ENCODE results near the gene WDR54.

Gene WDR54

GRCh38 chr2:74387346-74387745, 34.2 kb upstream of the WDR54 start:
- TF ChIP-seq CTCF (IDR thresholded peaks at IDR 0.05; ENCODE audit: control insufficient read depth, extremely low read depth, insufficient read depth), result no peak
- no peak overlapping the region for H3K4me3 ChIP-seq (ENCODE audit: low read depth, low read length)
- DNase-seq (ENCODE audit: low read depth), result no peak

DNA sequence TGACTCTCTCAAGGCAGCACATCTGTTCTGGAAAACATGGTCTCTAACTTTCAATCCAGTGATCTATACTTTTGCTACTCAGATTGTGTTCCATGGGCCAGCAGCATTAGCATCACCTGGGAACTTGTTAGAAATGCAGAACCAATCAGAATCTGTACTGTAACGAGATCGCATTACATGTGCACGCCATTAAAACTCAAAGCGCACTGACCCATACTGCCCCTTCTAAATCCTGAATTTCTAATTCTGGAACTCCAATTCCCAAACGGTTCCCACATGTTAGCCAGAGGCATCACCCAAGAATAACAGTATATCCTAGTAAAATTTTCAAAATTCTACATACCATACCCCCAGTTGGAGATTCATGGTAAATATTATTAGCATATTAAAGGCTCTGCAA, 30.9 kb upstream of the WDR54 start:
- TF ChIP-seq CTCF (IDR thresholded peaks at IDR 0.05; ENCODE audit: control insufficient read depth, extremely low read depth, insufficient read depth), result no peak
- peak overlapping the region; percentile 79 for H3K4me3 ChIP-seq (ENCODE audit: low read depth, low read length)
- DNase-seq (ENCODE audit: low read depth), result no peak

- no peak for DNase-seq (ENCODE audit: low read depth)
- peak overlapping the region; percentile 79 for H3K4me3 ChIP-seq (ENCODE audit: low read depth, low read length)
- no peak for TF ChIP-seq CTCF (IDR thresholded peaks at IDR 0.05; ENCODE audit: control insufficient read depth, extremely low read depth, insufficient read depth)
Measured at GRCh38 chr2:74391209-74391579, 30.3 kb upstream of the WDR54 start.

DNA sequence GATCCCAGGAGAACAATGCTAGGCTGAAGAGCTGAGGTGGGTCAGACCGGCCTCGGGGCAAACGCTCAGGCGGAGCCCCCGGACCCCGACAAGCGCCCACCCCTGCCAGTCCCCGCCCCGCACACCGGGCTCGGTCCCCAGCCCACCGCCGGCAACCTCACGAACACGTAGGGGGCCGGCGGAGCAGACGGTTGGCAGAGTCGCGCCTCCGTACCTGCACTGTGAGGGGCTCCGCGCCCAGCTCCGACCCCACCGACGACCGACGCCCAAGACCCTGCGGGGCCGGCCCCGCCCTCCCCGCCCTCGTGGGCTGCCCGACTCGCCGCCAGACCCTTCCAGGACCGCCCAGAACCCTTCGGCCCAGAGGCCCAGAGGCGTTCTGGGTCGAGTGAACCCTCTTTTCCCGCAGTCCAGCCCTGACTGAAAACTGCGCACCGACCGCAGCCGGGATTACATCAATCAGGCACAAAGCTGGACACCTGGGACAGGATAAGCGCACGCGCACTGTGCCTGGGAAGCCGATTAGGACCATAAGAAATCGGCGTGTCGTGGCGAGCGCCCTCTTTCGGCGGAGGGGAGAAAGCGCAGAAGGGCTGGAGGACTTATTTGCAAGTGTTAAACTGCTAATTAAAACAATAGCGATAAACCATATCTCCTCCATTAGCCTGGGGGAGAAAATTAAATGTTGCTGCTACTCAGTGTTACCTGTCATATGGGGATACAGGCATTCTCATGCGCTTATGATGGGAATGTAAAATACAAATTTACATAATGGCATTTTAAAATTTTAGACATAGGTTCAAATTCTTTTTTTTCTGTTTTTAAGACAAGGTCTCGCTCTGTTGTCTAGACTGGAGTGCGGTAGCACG, 29.7 kb upstream of the WDR54 start:
- DNase-seq (ENCODE audit: low read depth), result peak; percentile 50
- peak; percentile 78 for TF ChIP-seq CTCF (IDR thresholded peaks at IDR 0.05; ENCODE audit: control insufficient read depth, extremely low read depth, insufficient read depth)
- H3K4me3 ChIP-seq (ENCODE audit: low read depth, low read length), result peak overlapping the region; percentile 79

- no peak for TF ChIP-seq CTCF (IDR thresholded peaks at IDR 0.05; ENCODE audit: control insufficient read depth, extremely low read depth, insufficient read depth)
- H3K4me3 ChIP-seq (ENCODE audit: low read depth, low read length), result peak overlapping the region; percentile 79; the same call in 1 of the 2 replicates
- DNase-seq (ENCODE audit: low read depth), result no peak
Measured at GRCh38 chr2:74392449-74392743, 29.1 kb upstream of the WDR54 start.

DNA sequence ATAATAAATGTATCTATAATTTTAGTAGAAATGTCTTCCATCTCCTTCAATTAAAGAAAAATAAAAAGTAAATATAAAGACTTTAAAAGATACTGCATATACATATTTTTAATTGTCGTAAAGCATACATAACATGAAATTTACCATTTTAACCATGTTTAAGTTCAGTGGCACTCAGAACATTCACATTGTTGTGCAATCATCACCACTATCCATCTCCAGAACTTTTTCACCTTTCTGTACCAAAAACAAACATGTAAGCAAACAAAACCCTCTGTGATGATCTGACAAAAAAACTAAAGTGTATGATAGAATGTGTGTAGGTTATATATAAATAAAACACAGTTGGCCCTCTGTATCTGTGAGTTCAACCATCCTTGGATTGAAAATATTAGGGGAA, 28.0 kb upstream of the WDR54 start:
- no peak overlapping the region for H3K4me3 ChIP-seq (ENCODE audit: low read depth, low read length)
- no peak for DNase-seq (ENCODE audit: low read depth)
- no peak for TF ChIP-seq CTCF (IDR thresholded peaks at IDR 0.05; ENCODE audit: control insufficient read depth, extremely low read depth, insufficient read depth)

GRCh38 chr2:74396149-74396548, 25.4 kb upstream of the WDR54 start:
- DNase-seq (ENCODE audit: low read depth), result no peak
- no peak for TF ChIP-seq CTCF (IDR thresholded peaks at IDR 0.05; ENCODE audit: control insufficient read depth, extremely low read depth, insufficient read depth)
- no peak overlapping the region for H3K4me3 ChIP-seq (ENCODE audit: low read depth, low read length)
